Endodermal cell (in vitro differentiated cells): ENCODE results near the gene FGF14. TPM values are rescaled to one million over a fixed set of nuclear protein-coding genes. Genes with fewer than 3 reads are reported as not detected.

Experiments used
- DNase-seq: peaks from one replicate; pipeline ENCODE4 v3.0.0-alpha.2; 2017
- H3K27ac ChIP-seq: 2 replicates; pipeline ENCODE4 v1.5.1; 2013; ENCODE audit warnings: mild to moderate bottlenecking, low read depth, low read length, moderate library complexity
- H3K27me3 ChIP-seq: 2 replicates; pipeline ENCODE4 v1.6.1; 2013; ENCODE audit warnings: mild to moderate bottlenecking, low read length, moderate library complexity; ENCODE audit not compliant: insufficient read depth, control insufficient read depth, poor library complexity, severe bottlenecking
- H3K36me3 ChIP-seq: 2 replicates; pipeline ENCODE4 v1.7.0; 2013; ENCODE audit warnings: mild to moderate bottlenecking, low read length, moderate library complexity; ENCODE audit not compliant: control insufficient read depth, insufficient read depth
- H3K4me1 ChIP-seq: one replicate; pipeline ENCODE4 v1.7.0; 2013; ENCODE audit warnings: low read length; ENCODE audit not compliant: control insufficient read depth, insufficient read depth
- H3K4me3 ChIP-seq: 2 replicates; pipeline ENCODE4 v1.5.1; 2013; ENCODE audit warnings: mild to moderate bottlenecking, low read length, moderate library complexity
- H3K9ac ChIP-seq: 2 replicates; pipeline ENCODE4 v1.6.1; 2013; ENCODE audit warnings: mild to moderate bottlenecking, low read length, moderate library complexity; ENCODE audit not compliant: poor library complexity, severe bottlenecking; ENCODE audit errors: extremely low read depth
- H3K9me3 ChIP-seq: 2 replicates; pipeline ENCODE4 v1.6.1; 2013; ENCODE audit warnings: mild to moderate bottlenecking, low read length, moderate library complexity; ENCODE audit not compliant: control insufficient read depth
- H3K27ac Mint-ChIP-seq: 2 replicates; pipeline ENCODE4 v1.8.0; 2020; ENCODE audit warnings: mixed read lengths
- H3K27me3 Mint-ChIP-seq: 2 replicates; pipeline ENCODE4 v1.8.0; 2021; ENCODE audit warnings: mild to moderate bottlenecking, mixed read lengths; ENCODE audit not compliant: insufficient read depth
- H3K36me3 Mint-ChIP-seq: 2 replicates; pipeline ENCODE4 v1.8.0; 2020; ENCODE audit warnings: low read depth, mixed read lengths
- H3K4me1 Mint-ChIP-seq: 2 replicates; pipeline ENCODE4 v1.8.0; 2020; ENCODE audit warnings: mixed read lengths
- H3K4me3 Mint-ChIP-seq: 2 replicates; pipeline ENCODE4 v1.8.0; 2020; ENCODE audit warnings: mild to moderate bottlenecking, moderate library complexity, mixed read lengths
- H3K9me3 Mint-ChIP-seq: 2 replicates; pipeline ENCODE4 v1.8.0; 2020; ENCODE audit warnings: mild to moderate bottlenecking, mixed read lengths
- WGBS, 2 experiments: methylation state at CpG; one replicate each; pipeline versions ENCODE4 v1.1.5 to v1.1.7; 2013; ENCODE audit warnings: missing lambda C conversion rate in 2 of 2, mixed read lengths in 1 of 2; ENCODE audit not compliant: insufficient coverage in 1 of 2, insufficient read length in 1 of 2; 5-methylcytosine and 5-hydroxymethylcytosine counted together
- total RNA-seq, 2 donors: library from RNA; stranded (reverse); fragmentation: NEBNext Ultra II Directional in 1 of 2; extraction: Animal tissue kit (Norgen Biotek cat#: 25700) in 1 of 2; gene quantifications; 2 replicates in 1 of 2; 3 replicates in 1 of 2; pipeline ENCODE4 v1.2.1, GENCODE V29; 2021
- TF ChIP-seq, protein P1 (sequence below): fragments of 200-600 bp; sonication (generic); conservative IDR thresholded peaks from 2 replicates; pipeline ENCODE4 v1.5.0; 2021; ENCODE audit warnings: antibody characterized with exemption, mild to moderate bottlenecking

The FGF14 gene
- total RNA-seq, 2 donors from 2014 or later = 0.15 to 0.26 TPM

DNA sequence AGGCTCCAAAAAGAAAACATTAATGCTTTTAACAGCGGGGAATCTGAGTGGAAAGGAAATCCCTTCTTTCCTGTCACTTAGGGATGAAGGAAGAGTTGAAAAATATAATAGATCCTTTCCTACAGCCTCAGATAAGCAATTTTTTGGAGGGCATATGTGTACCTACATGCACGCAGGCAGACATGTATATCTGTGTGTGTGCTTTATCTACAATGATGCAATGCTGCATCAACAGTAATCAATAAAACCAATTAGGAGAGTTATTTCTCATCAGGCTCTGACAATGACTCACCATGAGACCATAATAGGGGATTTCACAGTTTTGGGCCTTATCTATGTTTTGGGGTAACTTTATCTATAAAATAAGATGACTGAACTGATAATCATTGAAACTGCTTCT is 505.3 kb downstream of the FGF14 start:
- Mint-ChIP-seq H3K9me3 (no peaks in the 10 kb centered on the region), H3K4me1 (peaks cover 33% of the 10 kb centered on the region), H3K27ac (no peak overlapping the region), H3K27me3 (peaks cover 13% of the 10 kb centered on the region), H3K4me3 (no peak overlapping the region), H3K36me3 (no peaks in the 10 kb centered on the region)
- H3K9ac ChIP-seq = no peak overlapping the region
- no peak overlapping the region for H3K27ac ChIP-seq
- no peaks in the 10 kb centered on the region for H3K36me3 ChIP-seq
- peaks cover 19% of the 10 kb centered on the region for H3K27me3 ChIP-seq
- no peak overlapping the region for H3K4me3 ChIP-seq
- 86% methylated on average over 2 of the region's 2 CpGs; no CpG with 5 or more reads in 1 of the 2 experiments for WGBS, 2 experiments
- DNase-seq = no peak
- peaks cover 15% of the 10 kb centered on the region for H3K4me1 ChIP-seq
- no peaks in the 10 kb centered on the region for H3K9me3 ChIP-seq
- TF ChIP-seq, protein P1, sequence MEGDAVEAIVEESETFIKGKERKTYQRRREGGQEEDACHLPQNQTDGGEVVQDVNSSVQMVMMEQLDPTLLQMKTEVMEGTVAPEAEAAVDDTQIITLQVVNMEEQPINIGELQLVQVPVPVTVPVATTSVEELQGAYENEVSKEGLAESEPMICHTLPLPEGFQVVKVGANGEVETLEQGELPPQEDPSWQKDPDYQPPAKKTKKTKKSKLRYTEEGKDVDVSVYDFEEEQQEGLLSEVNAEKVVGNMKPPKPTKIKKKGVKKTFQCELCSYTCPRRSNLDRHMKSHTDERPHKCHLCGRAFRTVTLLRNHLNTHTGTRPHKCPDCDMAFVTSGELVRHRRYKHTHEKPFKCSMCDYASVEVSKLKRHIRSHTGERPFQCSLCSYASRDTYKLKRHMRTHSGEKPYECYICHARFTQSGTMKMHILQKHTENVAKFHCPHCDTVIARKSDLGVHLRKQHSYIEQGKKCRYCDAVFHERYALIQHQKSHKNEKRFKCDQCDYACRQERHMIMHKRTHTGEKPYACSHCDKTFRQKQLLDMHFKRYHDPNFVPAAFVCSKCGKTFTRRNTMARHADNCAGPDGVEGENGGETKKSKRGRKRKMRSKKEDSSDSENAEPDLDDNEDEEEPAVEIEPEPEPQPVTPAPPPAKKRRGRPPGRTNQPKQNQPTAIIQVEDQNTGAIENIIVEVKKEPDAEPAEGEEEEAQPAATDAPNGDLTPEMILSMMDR = no peak

DNA sequence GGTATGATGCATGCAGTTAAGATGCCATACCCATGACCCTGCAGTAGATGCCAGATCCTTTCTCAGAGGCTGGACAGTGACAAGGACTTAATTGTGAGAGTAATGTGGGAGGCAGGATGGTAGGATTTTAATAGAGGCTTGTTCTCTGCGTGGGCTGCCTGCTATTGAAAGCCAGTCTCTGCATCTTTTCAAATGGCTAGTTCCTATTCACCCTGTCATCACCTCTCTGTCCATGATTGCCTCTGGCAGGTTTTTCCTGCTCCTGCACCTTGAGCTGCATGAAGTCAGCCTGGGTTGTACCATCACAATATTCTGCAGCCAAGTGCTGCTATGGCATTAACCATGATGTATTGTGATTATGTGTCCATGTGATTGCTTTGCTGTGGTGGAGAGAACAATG is 508.8 kb downstream of the FGF14 start:
- DNase-seq = no peak
- 94% methylated on average over 1 of the region's 1 CpG; no CpG with 5 or more reads in 1 of the 2 experiments for WGBS, 2 experiments
- TF ChIP-seq, protein P1 = no peak
- H3K27ac Mint-ChIP-seq = no peak overlapping the region
- H3K27ac ChIP-seq = no peak overlapping the region
- H3K9ac ChIP-seq = no peak overlapping the region
- no peak overlapping the region for H3K4me3 Mint-ChIP-seq
- no peak overlapping the region for H3K4me3 ChIP-seq
- H3K4me1 Mint-ChIP-seq = peaks cover 33% of the 10 kb centered on the region
- peaks cover 19% of the 10 kb centered on the region for H3K27me3 Mint-ChIP-seq
- H3K36me3 ChIP-seq = no peaks in the 10 kb centered on the region
- peaks cover 15% of the 10 kb centered on the region for H3K4me1 ChIP-seq
- H3K9me3 ChIP-seq = no peaks in the 10 kb centered on the region
- peaks cover 49% of the 10 kb centered on the region for H3K27me3 ChIP-seq
- no peaks in the 10 kb centered on the region for H3K36me3 Mint-ChIP-seq
- no peaks in the 10 kb centered on the region for H3K9me3 Mint-ChIP-seq

DNA sequence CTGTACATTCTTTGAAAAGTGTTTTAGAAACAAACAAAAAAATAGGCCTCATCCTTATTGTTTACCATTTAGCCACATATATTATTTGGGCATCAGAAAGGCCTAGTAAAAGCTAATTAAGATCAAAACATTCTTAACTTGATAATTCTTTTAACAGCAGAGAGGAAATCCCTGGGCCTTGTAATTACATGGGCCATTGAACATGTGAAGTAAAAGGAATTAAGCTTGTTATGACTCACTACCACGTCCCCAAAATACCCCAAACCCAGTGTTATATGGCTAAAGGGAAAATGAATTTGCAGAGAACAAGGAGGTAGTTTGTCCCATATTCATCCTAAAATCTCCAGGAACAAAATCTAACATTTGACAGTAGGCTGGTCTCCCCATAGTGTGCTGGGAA is 509.6 kb downstream of the FGF14 start:
- Histone ChIP-seq H3K27ac (no peak overlapping the region), H3K36me3 (no peaks in the 10 kb centered on the region), H3K9me3 (no peaks in the 10 kb centered on the region), H3K4me3 (no peak overlapping the region), H3K9ac (no peak overlapping the region), H3K27me3 (peaks cover 53% of the 10 kb centered on the region), H3K4me1 (peaks cover 14% of the 10 kb centered on the region)
- Mint-ChIP-seq H3K27ac (no peak overlapping the region), H3K27me3 (peaks cover 21% of the 10 kb centered on the region), H3K4me3 (no peak overlapping the region), H3K9me3 (no peaks in the 10 kb centered on the region), H3K36me3 (no peaks in the 10 kb centered on the region), H3K4me1 (peaks cover 32% of the 10 kb centered on the region)
- DNase-seq = no peak
- WGBS, 2 experiments = 57% methylated on average over 1 of the region's 1 CpG; no CpG with 5 or more reads in 1 of the 2 experiments
- TF ChIP-seq, protein P1 = no peak
